Kidney epithelial cell (primary cell): ENCODE results near the gene TP53BP2. TPM values are rescaled to one million over a fixed set of nuclear protein-coding genes. Genes with fewer than 3 reads are reported as not detected.
"Not testable (repeated sequence)": the region's sequence is repeated elsewhere in the genome, so short reads cannot be mapped to it uniquely, and the experiment has no call there.

Experiments
- DNase-seq: peaks from one replicate; pipeline ENCODE4 v3.0.0-alpha.2; 2010; ENCODE audit warnings: low read depth
- H3K27me3 ChIP-seq: 2 replicates; pipeline ENCODE4 v1.6.0; 2011; ENCODE audit warnings: low read length; ENCODE audit not compliant: control insufficient read depth, insufficient read depth
- H3K36me3 ChIP-seq: 2 replicates; pipeline ENCODE4 v1.5.1; 2011; ENCODE audit warnings: low read length; ENCODE audit not compliant: control insufficient read depth, insufficient read depth
- H3K4me3 ChIP-seq: 2 replicates; pipeline ENCODE4 v1.5.1; 2011; ENCODE audit warnings: low read depth, mild to moderate bottlenecking, control low read depth, low read length
- total RNA-seq: library from RNA; depleted of rRNA; stranded (reverse); fragments of >200 nt; gene quantifications from 2 replicates; pipeline ENCODE4 v1.2.3, GENCODE V29; 2015
- TF ChIP-seq, protein P1 (sequence below): IDR thresholded peaks from 2 replicates; pipeline ENCODE4 v1.5.1; 2011; ENCODE audit warnings: mild to moderate bottlenecking, moderate library complexity, low read length, control low read depth, inconsistent platforms; ENCODE audit not compliant: insufficient read depth, poor library complexity, severe bottlenecking

The TP53BP2 gene
- total RNA-seq, 1 donor from 2014 or later = 97.1 TPM

DNA sequence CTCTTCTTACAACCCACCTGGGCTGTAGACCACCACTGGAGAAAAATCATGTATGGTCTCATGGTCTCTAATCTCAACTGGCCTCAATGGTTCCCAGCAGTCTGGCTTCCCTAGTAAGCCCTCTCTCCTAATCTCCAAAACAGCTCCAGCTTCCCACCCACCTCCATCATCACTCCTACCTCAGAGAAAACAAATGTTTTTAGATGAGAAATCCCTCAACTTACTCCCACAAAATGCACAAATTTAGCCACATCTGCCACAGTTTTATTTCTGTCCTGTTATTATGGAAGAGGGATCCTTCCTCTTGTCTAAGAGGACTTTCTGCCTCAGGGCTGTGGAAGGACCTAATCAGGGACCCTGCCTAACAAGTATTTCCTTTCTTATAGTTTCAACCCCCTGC is 32.1 kb downstream of the TP53BP2 start:
- DNase-seq = no peak
- TF ChIP-seq, protein P1, sequence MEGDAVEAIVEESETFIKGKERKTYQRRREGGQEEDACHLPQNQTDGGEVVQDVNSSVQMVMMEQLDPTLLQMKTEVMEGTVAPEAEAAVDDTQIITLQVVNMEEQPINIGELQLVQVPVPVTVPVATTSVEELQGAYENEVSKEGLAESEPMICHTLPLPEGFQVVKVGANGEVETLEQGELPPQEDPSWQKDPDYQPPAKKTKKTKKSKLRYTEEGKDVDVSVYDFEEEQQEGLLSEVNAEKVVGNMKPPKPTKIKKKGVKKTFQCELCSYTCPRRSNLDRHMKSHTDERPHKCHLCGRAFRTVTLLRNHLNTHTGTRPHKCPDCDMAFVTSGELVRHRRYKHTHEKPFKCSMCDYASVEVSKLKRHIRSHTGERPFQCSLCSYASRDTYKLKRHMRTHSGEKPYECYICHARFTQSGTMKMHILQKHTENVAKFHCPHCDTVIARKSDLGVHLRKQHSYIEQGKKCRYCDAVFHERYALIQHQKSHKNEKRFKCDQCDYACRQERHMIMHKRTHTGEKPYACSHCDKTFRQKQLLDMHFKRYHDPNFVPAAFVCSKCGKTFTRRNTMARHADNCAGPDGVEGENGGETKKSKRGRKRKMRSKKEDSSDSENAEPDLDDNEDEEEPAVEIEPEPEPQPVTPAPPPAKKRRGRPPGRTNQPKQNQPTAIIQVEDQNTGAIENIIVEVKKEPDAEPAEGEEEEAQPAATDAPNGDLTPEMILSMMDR = no peak

DNA sequence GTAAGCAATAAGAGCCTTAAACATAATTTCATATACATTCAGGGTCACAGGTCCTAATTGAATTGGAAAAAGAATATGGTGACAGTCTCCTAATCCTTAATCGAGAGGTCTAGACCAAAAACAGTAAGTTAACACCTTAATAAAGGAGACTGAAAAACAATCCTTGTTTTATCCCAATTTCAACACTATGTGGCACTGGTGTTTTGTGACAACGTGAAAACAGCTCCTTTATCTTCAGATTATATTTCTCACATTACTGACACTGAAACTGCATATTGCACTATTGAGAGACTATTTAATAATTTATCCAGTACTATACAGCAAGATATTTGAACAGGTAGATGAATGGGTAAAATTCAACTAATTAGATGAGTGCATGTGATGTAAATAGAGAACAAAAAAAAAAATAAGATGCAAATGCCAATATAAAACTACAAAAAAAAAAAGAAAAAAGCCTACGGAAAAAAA is 34.1 kb downstream of the TP53BP2 start:
- H3K27me3 ChIP-seq = no peaks in the 10 kb centered on the region
- no peak for DNase-seq
- TF ChIP-seq, protein P1 = peak; percentile 40

More for the DNA sequence above, 32.1 kb downstream of the TP53BP2 start:
- Histone ChIP-seq H3K4me3 (no peak overlapping the region), H3K36me3 (no peaks in the 10 kb centered on the region), H3K27me3 (no peaks in the 10 kb centered on the region)

DNA sequence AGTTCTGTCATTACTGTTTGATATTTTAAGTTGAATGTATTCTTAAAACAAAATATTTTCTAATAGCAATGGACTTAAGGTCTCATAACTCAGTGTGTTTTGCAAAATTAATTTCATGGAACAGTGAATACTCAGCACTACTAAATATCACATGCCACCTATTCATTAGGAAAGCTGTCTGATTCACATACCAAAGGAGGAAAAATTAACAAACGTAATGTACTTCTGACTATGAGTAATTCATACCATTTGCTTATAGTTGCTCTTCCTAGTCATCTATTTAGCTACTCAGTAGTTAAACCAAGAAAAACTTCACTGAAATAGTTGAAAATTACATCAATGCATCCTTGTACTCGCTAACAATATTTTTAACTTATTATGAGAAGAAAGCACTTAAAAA is 35.2 kb downstream of the TP53BP2 start:
- peak; percentile 32 for DNase-seq
- Histone ChIP-seq H3K36me3 (no peaks in the 10 kb centered on the region), H3K4me3 (no peak overlapping the region), H3K27me3 (no peaks in the 10 kb centered on the region)
- TF ChIP-seq, protein P1 = no peak

More for the DNA sequence above, 34.1 kb downstream of the TP53BP2 start:
- Histone ChIP-seq H3K36me3 (no peaks in the 10 kb centered on the region), H3K4me3 (no peak overlapping the region)

DNA sequence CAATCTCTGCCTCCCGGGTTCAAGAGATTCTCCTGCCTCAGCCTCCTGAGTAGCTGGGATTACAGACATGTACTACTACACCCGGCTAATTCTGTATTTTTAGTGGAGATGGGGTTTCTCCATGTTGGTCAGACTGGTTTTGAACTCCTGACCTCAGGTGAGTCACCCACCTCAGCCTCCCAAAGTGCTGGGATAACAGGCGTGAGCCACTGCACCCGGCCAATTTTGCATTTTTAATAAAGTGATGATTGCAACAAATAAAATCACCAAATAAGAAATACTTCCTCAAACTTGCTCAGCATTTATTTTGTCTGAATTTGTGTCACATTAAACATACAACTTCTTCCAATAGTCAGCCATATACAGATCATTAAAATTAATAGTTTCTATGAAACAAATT is 35.8 kb downstream of the TP53BP2 start:
- H3K27me3 ChIP-seq, DNase-seq, H3K4me3 ChIP-seq, H3K36me3 ChIP-seq: not testable (repeated sequence)

DNA sequence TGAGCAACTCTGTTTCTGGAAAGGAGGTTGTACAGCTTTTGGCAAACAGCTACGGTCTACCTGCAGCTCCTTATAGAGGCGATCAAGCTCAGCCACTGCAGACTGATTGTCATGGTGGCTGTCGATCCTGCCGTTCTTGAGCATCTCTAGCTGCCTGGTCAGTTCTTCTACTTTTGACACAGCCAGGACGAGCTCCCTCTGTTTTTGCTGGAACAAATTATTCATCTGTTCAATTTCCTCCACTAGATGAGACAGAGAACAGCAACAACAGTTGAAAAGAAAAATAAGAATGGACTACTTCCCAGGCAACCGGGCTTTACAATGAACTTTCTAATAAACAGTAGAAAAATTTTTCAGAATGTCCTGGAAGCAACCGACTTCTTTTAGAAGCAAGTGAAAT is 42.5 kb downstream of the TP53BP2 start:
- TF ChIP-seq, protein P1 = no peak
- no peak for DNase-seq
- Histone ChIP-seq H3K27me3 (no peaks in the 10 kb centered on the region), H3K36me3 (peaks cover 2% of the 10 kb centered on the region), H3K4me3 (no peak overlapping the region)

DNA sequence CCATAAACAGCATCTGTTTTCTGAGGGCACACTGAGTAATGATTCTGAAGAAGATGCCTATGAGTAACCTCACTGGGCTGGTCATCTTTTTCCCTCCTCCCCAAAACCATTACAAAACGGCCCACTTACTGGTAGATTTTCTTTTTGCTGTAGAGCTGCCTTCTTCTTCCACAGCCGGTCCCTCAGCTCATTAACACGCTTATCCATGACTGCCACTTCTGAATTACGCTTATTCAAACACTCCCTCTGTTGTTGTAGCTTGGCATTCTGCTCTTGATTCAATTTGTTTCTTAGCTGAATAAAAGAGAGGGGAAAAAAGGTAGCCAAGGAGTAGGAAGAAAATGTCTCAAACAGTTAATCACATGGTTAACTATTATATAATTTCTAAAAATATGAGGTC is 43.1 kb downstream of the TP53BP2 start:
- TF ChIP-seq, protein P1 = no peak
- H3K36me3 ChIP-seq = peaks cover 3% of the 10 kb centered on the region
- H3K27me3 ChIP-seq = no peaks in the 10 kb centered on the region
- no peak overlapping the region for H3K4me3 ChIP-seq
- no peak for DNase-seq
